Suprapubic skin (tissue), 4 donors: ENCODE measurements around the gene CLMP. TPM values are rescaled to one million over a fixed set of nuclear protein-coding genes. Genes with fewer than 3 reads are reported as not detected.

ENCODE experiments used
- DNase-seq, 2 donors: peaks; one replicate each; pipeline ENCODE4 v3.0.0-alpha.2; 2019; ENCODE audit warnings: low spot score in 2 of 2
- H3K27ac ChIP-seq: fragments of 200-600 bp; sonication (generic); one replicate; pipeline ENCODE4 v1.5.1; 2019
- H3K27me3 ChIP-seq: fragments of 200-600 bp; sonication (generic); one replicate; pipeline ENCODE4 v1.5.1; 2019
- H3K36me3 ChIP-seq: fragments of 200-600 bp; sonication (generic); one replicate; pipeline ENCODE4 v1.5.1; 2019
- H3K4me1 ChIP-seq: fragments of 200-600 bp; sonication (generic); one replicate; pipeline ENCODE4 v1.5.1; 2019
- H3K4me3 ChIP-seq: fragments of 200-600 bp; sonication (generic); one replicate; pipeline ENCODE4 v1.5.1; 2019; ENCODE audit warnings: mild to moderate bottlenecking
- H3K9me3 ChIP-seq: fragments of 200-600 bp; sonication (generic); one replicate; pipeline ENCODE4 v1.5.1; 2019
- CTCF ChIP-seq, 2 donors: fragments of 200-600 bp in 1 of 2; fragments of 450-650 bp in 1 of 2; sonication (generic) in 1 of 2; IDR thresholded peaks; one replicate each; pipeline ENCODE4 v1.5.1; 2016 to 2019; ENCODE audit warnings: antibody characterized with exemption in 2 of 2, mild to moderate bottlenecking in 1 of 2, moderate library complexity in 1 of 2
- EP300 ChIP-seq: sonication (generic); formaldehyde crosslinking; IDR thresholded peaks from one replicate; pipeline ENCODE4 v1.6.1; 2017; ENCODE audit warnings: antibody characterized with exemption
- POLR2A ChIP-seq, 2 donors: fragments of 450-650 bp; IDR thresholded peaks; one replicate each; pipeline ENCODE4 v1.6.1; 2017; ENCODE audit warnings: antibody characterized with exemption in 2 of 2, mild to moderate bottlenecking in 2 of 2, moderate library complexity in 2 of 2
- POLR2AphosphoS5 ChIP-seq, 3 donors: sonication (generic); formaldehyde crosslinking; IDR thresholded peaks; one replicate each; pipeline ENCODE4 v1.6.1; 2017; ENCODE audit warnings: antibody characterized with exemption in 3 of 3
- WGBS: methylation state at CpG from one replicate; pipeline ENCODE4 v1.1.5; 2018; 5-methylcytosine and 5-hydroxymethylcytosine counted together
- total RNA-seq, 4 donors: library from RNA; depleted of rRNA; stranded (reverse); fragments of >200 nt; gene quantifications; one replicate each; pipeline ENCODE4 v1.1.0, GENCODE V29; 2016

The CLMP gene
- total RNA-seq, 4 donors from 2014 or later, result 17.5 to 26.9 (median 19.9) TPM

GRCh38 chr11:123116486-123116885, 78.6 kb downstream of the CLMP start:
- no peak for DNase-seq
- no peaks in the 10 kb centered on the region for H3K4me1 ChIP-seq
- H3K36me3 ChIP-seq, result no peaks in the 10 kb centered on the region
- H3K27ac ChIP-seq, result no peak overlapping the region
- H3K4me3 ChIP-seq, result no peak overlapping the region
- no peaks in the 10 kb centered on the region for H3K27me3 ChIP-seq
- TF ChIP-seq CTCF (IDR thresholded peaks at IDR 0.05) (no peak), EP300 (no peak), POLR2A (IDR thresholded peaks at IDR 0.05) (no peak), POLR2AphosphoS5 (IDR thresholded peaks at IDR 0.05) (no peak)
- H3K9me3 ChIP-seq, result no peaks in the 10 kb centered on the region
- 82% methylated on average over 2 of the region's 2 CpGs for WGBS

GRCh38 chr11:123111465-123111864, 83.6 kb downstream of the CLMP start:
- DNase-seq, result no peak
- H3K27me3 ChIP-seq, result peaks cover 4% of the 10 kb centered on the region
- H3K4me1 ChIP-seq, result no peaks in the 10 kb centered on the region

GRCh38 chr11:123110397-123110796, 84.7 kb downstream of the CLMP start:
- WGBS, result 88% methylated on average over 8 of the region's 8 CpGs
- no peak for DNase-seq
- Histone ChIP-seq H3K27ac (no peak overlapping the region), H3K27me3 (peaks cover 4% of the 10 kb centered on the region), H3K9me3 (no peaks in the 10 kb centered on the region), H3K4me1 (no peaks in the 10 kb centered on the region), H3K4me3 (no peak overlapping the region), H3K36me3 (no peaks in the 10 kb centered on the region)
- no peak for TF ChIP-seq POLR2AphosphoS5 (IDR thresholded peaks at IDR 0.05)
- no peak for TF ChIP-seq EP300
- TF ChIP-seq POLR2A (IDR thresholded peaks at IDR 0.05), result no peak
- no peak for TF ChIP-seq CTCF (IDR thresholded peaks at IDR 0.05)

More at GRCh38 chr11:123111465-123111864, 83.6 kb downstream of the CLMP start:
- no peak overlapping the region for H3K4me3 ChIP-seq
- H3K9me3 ChIP-seq, result no peaks in the 10 kb centered on the region
- no peaks in the 10 kb centered on the region for H3K36me3 ChIP-seq
- TF ChIP-seq EP300 (no peak), CTCF (IDR thresholded peaks at IDR 0.05) (peak in 1 of 2 donors; percentile 61)
- 64% methylated on average over 4 of the region's 4 CpGs for WGBS
- no peak overlapping the region for H3K27ac ChIP-seq

GRCh38 chr11:123107945-123108495, 87.0 kb downstream of the CLMP start:
- H3K4me1 ChIP-seq, result peaks cover 4% of the 10 kb centered on the region
- no peaks in the 10 kb centered on the region for H3K36me3 ChIP-seq
- H3K4me3 ChIP-seq, result no peak overlapping the region
- peaks cover 4% of the 10 kb centered on the region for H3K27me3 ChIP-seq
- H3K27ac ChIP-seq, result no peak overlapping the region
- TF ChIP-seq EP300 (no peak), CTCF (IDR thresholded peaks at IDR 0.05) (no peak), POLR2AphosphoS5 (IDR thresholded peaks at IDR 0.05) (no peak), POLR2A (IDR thresholded peaks at IDR 0.05) (no peak)
- WGBS, result 83% methylated on average over 4 of the region's 4 CpGs
- no peak for DNase-seq
- no peaks in the 10 kb centered on the region for H3K9me3 ChIP-seq

- peaks cover 4% of the 10 kb centered on the region for H3K27me3 ChIP-seq
- peaks cover 9% of the 10 kb centered on the region for H3K4me1 ChIP-seq
- no peak overlapping the region for H3K4me3 ChIP-seq
- DNase-seq, result no peak
- H3K27ac ChIP-seq, result no peak overlapping the region
- H3K36me3 ChIP-seq, result no peaks in the 10 kb centered on the region
- WGBS, result 100% methylated on average over 3 of the region's 3 CpGs
- TF ChIP-seq CTCF (IDR thresholded peaks at IDR 0.05) (no peak), POLR2A (IDR thresholded peaks at IDR 0.05) (no peak), POLR2AphosphoS5 (IDR thresholded peaks at IDR 0.05) (no peak), EP300 (no peak)
- H3K9me3 ChIP-seq, result no peaks in the 10 kb centered on the region
Measured at GRCh38 chr11:123104697-123105096, 90.4 kb downstream of the CLMP start.
